HepG2 (cell line): ENCODE measurements around the gene FAM78A. TPM values are rescaled to one million over a fixed set of nuclear protein-coding genes. Genes with fewer than 3 reads are reported as not detected.

Experiments used
- AHR ChIP-seq: IDR thresholded peaks from 2 replicates; pipeline ENCODE4 v1.6.1; 2018; ENCODE audit warnings: missing genetic modification reagents, missing compliant biosample characterization
- CBFB ChIP-seq: sonication (generic); formaldehyde crosslinking; IDR thresholded peaks from 2 replicates; pipeline ENCODE4 v1.4.0; 2020; ENCODE audit warnings: missing genetic modification reagents
- KLF15 ChIP-seq: sonication (generic); formaldehyde crosslinking; IDR thresholded peaks from 2 replicates; pipeline ENCODE4 v1.8.1; 2023; ENCODE audit warnings: borderline replicate concordance, mild to moderate bottlenecking, inconsistent platforms, missing genetic modification reagents, mixed read lengths
- MAF1 ChIP-seq: sonication (generic); formaldehyde crosslinking; IDR thresholded peaks from 2 replicates; pipeline ENCODE4 v1.5.0; 2020; ENCODE audit warnings: missing genetic modification reagents, borderline replicate concordance
- RFXANK ChIP-seq: IDR thresholded peaks from 2 replicates; pipeline ENCODE4 v1.6.1; 2016
- SAP130 ChIP-seq: IDR thresholded peaks from 2 replicates; pipeline ENCODE4 v1.6.1; 2016; ENCODE audit warnings: low read depth
- SRSF1 ChIP-seq: fragments of 200-400 bp; formaldehyde crosslinking; optimal IDR thresholded peaks from 2 replicates; pipeline ENCODE3; 2017; ENCODE audit warnings: mild to moderate bottlenecking, low read depth, low read length, moderate library complexity
- TBX2 ChIP-seq: sonication (generic); formaldehyde crosslinking; IDR thresholded peaks from 2 replicates; pipeline ENCODE4 v1.5.0; 2020; ENCODE audit warnings: missing genetic modification reagents, mild to moderate bottlenecking, borderline replicate concordance
- ZC3H4 ChIP-seq: sonication (generic); formaldehyde crosslinking; IDR thresholded peaks from 2 replicates; pipeline ENCODE4 v1.4.0; 2020; ENCODE audit warnings: missing genetic modification reagents, borderline replicate concordance
- ZNF232 ChIP-seq: sonication (generic); formaldehyde crosslinking; IDR thresholded peaks from 2 replicates; pipeline ENCODE4 v1.4.0; 2020; ENCODE audit warnings: missing genetic modification reagents, borderline replicate concordance
- ZNF235 ChIP-seq: sonication (generic); formaldehyde crosslinking; IDR thresholded peaks from 2 replicates; pipeline ENCODE4 v1.8.1; 2023; ENCODE audit warnings: mild to moderate bottlenecking, missing genetic modification reagents, borderline replicate concordance
- ZNF354B ChIP-seq: sonication (generic); formaldehyde crosslinking; IDR thresholded peaks from 2 replicates; pipeline ENCODE4 v1.8.0; 2022; ENCODE audit warnings: mild to moderate bottlenecking, missing genetic modification reagents
- polyA plus RNA-seq, 8 experiments: library from polyadenylated mRNA; depleted of rRNA in 3 of 8; stranded (reverse) in 7 of 8; unstranded in 1 of 8; fragments of >200 nt; fragmentation: Illumina TruSeq in 4 of 8; extraction: Trizol in 4 of 8; gene quantifications; 2 replicates each; pipeline versions ENCODE4 v1.2.1 to v1.2.3, GENCODE V29; 2011 to 2016; ENCODE audit warnings: low read depth in 4 of 8, missing spikeins in 1 of 8, mixed read lengths in 1 of 8; ENCODE audit not compliant: insufficient read depth in 1 of 8
- total RNA-seq, 5 experiments: library from RNA; depleted of rRNA; stranded (reverse); fragments of >200 nt; fragmentation: Illumina TruSeq; extraction: Trizol; gene quantifications; 2 replicates each; pipeline ENCODE4 v1.2.3, GENCODE V29; 2016; ENCODE audit warnings: low read depth in 1 of 5
- TF ChIP-seq, protein P1 (sequence below): fragments of 450-650 bp; IDR thresholded peaks from 2 replicates; pipeline ENCODE4 v1.6.1; 2016
- TF ChIP-seq, protein P2 (sequence below), 2 experiments: sonication (generic) in 1 of 2; formaldehyde crosslinking in 1 of 2; IDR thresholded peaks; 2 replicates each; pipeline versions ENCODE4 v1.5.1 to v1.6.1; 2011 to 2020; ENCODE audit warnings: borderline replicate concordance in 1 of 2, low read depth in 1 of 2, low read length in 1 of 2, mild to moderate bottlenecking in 1 of 2, missing genetic modification reagents in 1 of 2, moderate library complexity in 1 of 2
- TF ChIP-seq, protein P3 (sequence below): sonication (generic); formaldehyde crosslinking; IDR thresholded peaks from 2 replicates; pipeline ENCODE4 v1.8.0; 2023; ENCODE audit warnings: mild to moderate bottlenecking, missing genetic modification reagents
- TF ChIP-seq, protein P4 (sequence below): sonication (generic); formaldehyde crosslinking; IDR thresholded peaks from 2 replicates; pipeline ENCODE4; 2020; ENCODE audit warnings: missing genetic modification reagents, mild to moderate bottlenecking, borderline replicate concordance
- TF ChIP-seq, protein P5 (sequence below): sonication (generic); formaldehyde crosslinking; conservative IDR thresholded peaks from 2 replicates; pipeline ENCODE4 v1.8.1; 2023; ENCODE audit warnings: missing genetic modification reagents
- TF ChIP-seq, protein P6 (sequence below): sonication (generic); formaldehyde crosslinking; IDR thresholded peaks from 2 replicates; pipeline ENCODE4 v1.5.1; 2020; ENCODE audit warnings: mild to moderate bottlenecking, missing genetic modification reagents, borderline replicate concordance

Gene FAM78A
- total and polyA plus RNA-seq, 2 of the 13 experiments (the other 11 are each of a cell fraction or from before 2014, with no cell fraction given) = 0.18 to 0.62 TPM

DNA sequence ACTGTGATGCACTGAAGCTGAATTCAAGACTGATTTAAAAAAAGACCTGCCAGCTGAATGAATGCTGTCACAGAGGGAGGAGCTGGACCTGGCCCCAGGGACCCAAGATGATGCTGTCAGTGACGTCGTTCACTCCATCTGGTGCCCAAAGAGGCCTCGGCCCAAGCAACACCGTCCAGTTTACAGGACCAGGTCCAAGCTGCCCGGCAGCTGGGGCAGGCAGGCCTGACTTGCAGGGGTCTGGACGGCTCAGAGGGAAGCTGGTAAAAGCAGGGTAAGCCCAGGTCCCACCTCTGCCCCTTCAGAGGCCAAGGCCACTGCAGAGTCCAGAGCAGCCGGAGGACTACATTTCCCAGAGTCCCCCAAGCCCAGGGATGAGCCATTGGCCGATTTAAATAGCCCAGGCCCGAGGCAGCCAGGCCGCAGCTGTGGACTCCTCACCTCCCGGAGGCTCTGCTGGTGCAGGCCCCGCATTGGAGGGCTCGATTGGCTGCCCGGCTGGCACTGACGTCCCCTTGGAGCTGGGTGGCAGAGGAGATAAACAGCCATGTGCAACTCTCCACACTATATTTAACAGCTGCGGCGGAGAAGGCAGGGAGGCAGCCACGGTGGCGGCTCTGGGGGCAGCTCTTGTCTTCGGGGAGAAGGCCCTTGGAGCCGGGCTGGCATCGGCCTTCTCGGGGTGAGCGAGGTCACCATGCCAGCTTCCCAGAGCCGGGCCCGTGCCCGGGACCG, 13.2 kb upstream of the FAM78A start, which contains the start of gene PLPP7 (continued):
- TF ChIP-seq, protein P1, sequence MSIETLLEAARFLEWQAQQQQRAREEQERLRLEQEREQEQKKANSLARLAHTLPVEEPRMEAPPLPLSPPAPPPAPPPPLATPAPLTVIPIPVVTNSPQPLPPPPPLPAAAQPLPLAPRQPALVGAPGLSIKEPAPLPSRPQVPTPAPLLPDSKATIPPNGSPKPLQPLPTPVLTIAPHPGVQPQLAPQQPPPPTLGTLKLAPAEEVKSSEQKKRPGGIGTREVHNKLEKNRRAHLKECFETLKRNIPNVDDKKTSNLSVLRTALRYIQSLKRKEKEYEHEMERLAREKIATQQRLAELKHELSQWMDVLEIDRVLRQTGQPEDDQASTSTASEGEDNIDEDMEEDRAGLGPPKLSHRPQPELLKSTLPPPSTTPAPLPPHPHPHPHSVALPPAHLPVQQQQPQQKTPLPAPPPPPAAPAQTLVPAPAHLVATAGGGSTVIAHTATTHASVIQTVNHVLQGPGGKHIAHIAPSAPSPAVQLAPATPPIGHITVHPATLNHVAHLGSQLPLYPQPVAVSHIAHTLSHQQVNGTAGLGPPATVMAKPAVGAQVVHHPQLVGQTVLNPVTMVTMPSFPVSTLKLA = no peak
- TF ChIP-seq ZNF235 (CRISPR knock-in tag) (0 out of 2 replicates have a peak, but pooled peaks have one; percentile 25), CBFB (CRISPR knock-in tag) (no peak), ZNF354B (no peak), KLF15 (no peak), ZNF232 (no peak), TBX2 (peak; percentile 20; the same call in 1 of the 2 replicates), SAP130 (CRISPR knock-in tag) (peak; percentile 28; the same call in 1 of the 2 replicates), SRSF1 (no peak), RFXANK (CRISPR knock-in tag) (no peak), ZC3H4 (no peak), MAF1 (CRISPR knock-in tag) (no peak), AHR (CRISPR knock-in tag) (no peak)
- TF ChIP-seq, protein P2, sequence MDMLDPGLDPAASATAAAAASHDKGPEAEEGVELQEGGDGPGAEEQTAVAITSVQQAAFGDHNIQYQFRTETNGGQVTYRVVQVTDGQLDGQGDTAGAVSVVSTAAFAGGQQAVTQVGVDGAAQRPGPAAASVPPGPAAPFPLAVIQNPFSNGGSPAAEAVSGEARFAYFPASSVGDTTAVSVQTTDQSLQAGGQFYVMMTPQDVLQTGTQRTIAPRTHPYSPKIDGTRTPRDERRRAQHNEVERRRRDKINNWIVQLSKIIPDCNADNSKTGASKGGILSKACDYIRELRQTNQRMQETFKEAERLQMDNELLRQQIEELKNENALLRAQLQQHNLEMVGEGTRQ (IDR thresholded peaks at IDR 0.05; ENCODE audit: low read depth, low read length) = no peak
- TF ChIP-seq, protein P2 (CRISPR knock-in tag; IDR thresholded peaks at IDR 0.05; ENCODE audit: borderline replicate concordance) = no peak
- TF ChIP-seq, protein P3, sequence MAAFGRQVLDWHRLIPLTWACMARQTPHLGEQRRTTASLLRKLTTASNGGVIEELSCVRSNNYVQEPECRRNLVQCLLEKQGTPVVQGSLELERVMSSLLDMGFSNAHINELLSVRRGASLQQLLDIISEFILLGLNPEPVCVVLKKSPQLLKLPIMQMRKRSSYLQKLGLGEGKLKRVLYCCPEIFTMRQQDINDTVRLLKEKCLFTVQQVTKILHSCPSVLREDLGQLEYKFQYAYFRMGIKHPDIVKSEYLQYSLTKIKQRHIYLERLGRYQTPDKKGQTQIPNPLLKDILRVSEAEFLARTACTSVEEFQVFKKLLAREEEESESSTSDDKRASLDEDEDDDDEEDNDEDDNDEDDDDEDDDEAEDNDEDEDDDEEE (CRISPR knock-in tag) = no peak
- TF ChIP-seq, protein P4, sequence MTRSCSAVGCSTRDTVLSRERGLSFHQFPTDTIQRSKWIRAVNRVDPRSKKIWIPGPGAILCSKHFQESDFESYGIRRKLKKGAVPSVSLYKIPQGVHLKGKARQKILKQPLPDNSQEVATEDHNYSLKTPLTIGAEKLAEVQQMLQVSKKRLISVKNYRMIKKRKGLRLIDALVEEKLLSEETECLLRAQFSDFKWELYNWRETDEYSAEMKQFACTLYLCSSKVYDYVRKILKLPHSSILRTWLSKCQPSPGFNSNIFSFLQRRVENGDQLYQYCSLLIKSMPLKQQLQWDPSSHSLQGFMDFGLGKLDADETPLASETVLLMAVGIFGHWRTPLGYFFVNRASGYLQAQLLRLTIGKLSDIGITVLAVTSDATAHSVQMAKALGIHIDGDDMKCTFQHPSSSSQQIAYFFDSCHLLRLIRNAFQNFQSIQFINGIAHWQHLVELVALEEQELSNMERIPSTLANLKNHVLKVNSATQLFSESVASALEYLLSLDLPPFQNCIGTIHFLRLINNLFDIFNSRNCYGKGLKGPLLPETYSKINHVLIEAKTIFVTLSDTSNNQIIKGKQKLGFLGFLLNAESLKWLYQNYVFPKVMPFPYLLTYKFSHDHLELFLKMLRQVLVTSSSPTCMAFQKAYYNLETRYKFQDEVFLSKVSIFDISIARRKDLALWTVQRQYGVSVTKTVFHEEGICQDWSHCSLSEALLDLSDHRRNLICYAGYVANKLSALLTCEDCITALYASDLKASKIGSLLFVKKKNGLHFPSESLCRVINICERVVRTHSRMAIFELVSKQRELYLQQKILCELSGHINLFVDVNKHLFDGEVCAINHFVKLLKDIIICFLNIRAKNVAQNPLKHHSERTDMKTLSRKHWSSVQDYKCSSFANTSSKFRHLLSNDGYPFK (CRISPR knock-in tag) = peak; percentile 69; the same call in 1 of the 2 replicates
- TF ChIP-seq, protein P5, sequence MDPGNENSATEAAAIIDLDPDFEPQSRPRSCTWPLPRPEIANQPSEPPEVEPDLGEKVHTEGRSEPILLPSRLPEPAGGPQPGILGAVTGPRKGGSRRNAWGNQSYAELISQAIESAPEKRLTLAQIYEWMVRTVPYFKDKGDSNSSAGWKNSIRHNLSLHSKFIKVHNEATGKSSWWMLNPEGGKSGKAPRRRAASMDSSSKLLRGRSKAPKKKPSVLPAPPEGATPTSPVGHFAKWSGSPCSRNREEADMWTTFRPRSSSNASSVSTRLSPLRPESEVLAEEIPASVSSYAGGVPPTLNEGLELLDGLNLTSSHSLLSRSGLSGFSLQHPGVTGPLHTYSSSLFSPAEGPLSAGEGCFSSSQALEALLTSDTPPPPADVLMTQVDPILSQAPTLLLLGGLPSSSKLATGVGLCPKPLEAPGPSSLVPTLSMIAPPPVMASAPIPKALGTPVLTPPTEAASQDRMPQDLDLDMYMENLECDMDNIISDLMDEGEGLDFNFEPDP (CRISPR knock-in tag) = no peak
- TF ChIP-seq, protein P6, sequence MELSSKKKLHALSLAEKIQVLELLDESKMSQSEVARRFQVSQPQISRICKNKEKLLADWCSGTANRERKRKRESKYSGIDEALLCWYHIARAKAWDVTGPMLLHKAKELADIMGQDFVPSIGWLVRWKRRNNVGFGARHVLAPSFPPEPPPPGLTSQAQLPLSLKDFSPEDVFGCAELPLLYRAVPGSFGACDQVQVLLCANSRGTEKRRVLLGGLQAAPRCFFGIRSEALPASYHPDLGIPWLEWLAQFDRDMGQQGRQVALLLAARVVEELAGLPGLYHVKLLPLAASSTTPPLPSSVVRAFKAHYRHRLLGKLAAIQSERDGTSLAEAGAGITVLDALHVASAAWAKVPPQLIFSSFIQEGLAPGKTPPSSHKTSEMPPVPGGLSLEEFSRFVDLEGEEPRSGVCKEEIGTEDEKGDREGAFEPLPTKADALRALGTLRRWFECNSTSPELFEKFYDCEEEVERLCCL (CRISPR knock-in tag) = no peak
